HUES48 (cell line): ENCODE data around the gene NCAM1.

Experiments used
- H3K27ac ChIP-seq: one replicate; pipeline ENCODE4 v1.7.0; 2013; ENCODE audit warnings: low read depth, low read length, inconsistent platforms
- H3K27me3 ChIP-seq: 2 replicates; pipeline ENCODE4 v1.6.1; 2013; ENCODE audit warnings: mild to moderate bottlenecking, low read length; ENCODE audit not compliant: control insufficient read depth, insufficient read depth
- H3K36me3 ChIP-seq: 2 replicates; pipeline ENCODE4 v1.6.1; 2013; ENCODE audit warnings: low read length; ENCODE audit not compliant: control insufficient read depth, insufficient read depth
- H3K4me1 ChIP-seq: 2 replicates; pipeline ENCODE4 v1.6.1; 2013; ENCODE audit warnings: mild to moderate bottlenecking, low read length; ENCODE audit not compliant: control insufficient read depth, insufficient read depth
- H3K4me3 ChIP-seq: 2 replicates; pipeline ENCODE4 v1.5.1; 2013; ENCODE audit warnings: mild to moderate bottlenecking, low read depth, low read length
- H3K9ac ChIP-seq: 2 replicates; pipeline ENCODE4 v1.6.1; 2013; ENCODE audit warnings: mild to moderate bottlenecking, low read depth, low read length, moderate library complexity
- H3K9me3 ChIP-seq: 2 replicates; pipeline ENCODE4 v1.6.1; 2013; ENCODE audit warnings: low read length; ENCODE audit not compliant: control insufficient read depth, insufficient read depth

The NCAM1 gene

DNA sequence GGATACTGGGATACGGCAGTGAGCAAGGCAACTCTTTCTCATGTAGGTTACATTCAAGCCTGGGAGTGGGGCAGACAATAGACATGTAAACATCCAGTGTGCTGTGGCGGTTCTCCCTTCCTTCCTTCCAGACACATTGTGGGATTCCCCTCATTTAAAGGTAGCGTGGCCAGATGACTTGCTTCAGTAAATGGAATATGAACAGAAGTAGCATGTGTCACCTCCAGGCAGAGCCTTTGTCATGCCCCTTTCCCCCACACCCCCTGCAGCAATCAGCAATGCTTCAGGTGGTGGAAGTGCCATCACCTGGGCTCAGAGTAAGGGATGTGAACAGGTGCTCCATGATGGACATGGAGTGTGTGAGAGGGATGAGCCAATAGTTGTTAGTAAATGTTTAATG, 318.4 kb downstream of the NCAM1 start:
- no peak overlapping the region for H3K4me3 ChIP-seq

DNA sequence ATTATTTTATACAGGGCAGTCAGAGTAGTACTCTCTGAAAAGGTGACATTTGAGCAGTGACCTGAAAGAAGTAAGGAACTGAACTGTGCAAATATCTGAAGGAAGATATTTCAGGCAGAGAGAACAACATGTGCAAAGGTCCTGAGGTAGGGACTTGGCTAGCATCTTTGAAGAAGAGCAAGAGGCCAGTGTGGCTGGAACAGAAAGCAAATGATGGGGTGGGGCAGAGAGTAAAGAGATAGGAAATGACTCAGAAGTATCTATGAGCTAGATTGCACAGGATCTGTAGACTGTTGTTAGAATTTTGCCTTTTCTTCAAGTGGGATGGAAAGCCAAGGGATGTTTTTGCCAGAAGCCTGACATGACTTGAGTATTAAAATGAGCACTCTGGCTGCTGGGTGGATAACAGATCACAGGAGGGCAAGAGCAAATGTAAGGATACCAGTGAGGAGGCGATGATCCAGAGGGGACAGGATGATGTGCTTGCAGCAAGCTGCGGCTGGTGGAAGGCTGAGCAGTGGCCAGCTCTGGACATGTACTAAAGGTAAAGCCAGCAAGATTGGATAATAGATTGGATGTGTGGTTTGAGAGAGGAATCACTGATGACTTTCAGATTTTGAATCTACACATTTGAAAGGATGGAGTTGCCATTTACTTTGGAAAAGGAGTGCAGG, 320.0 kb downstream of the NCAM1 start:
- Histone ChIP-seq H3K4me1 (no peaks in the 10 kb centered on the region), H3K9me3 (no peaks in the 10 kb centered on the region), H3K4me3 (no peak overlapping the region), H3K36me3 (no peaks in the 10 kb centered on the region), H3K27me3 (no peaks in the 10 kb centered on the region), H3K27ac (no peak overlapping the region), H3K9ac (no peak overlapping the region)

More for the DNA sequence above, 318.4 kb downstream of the NCAM1 start:
- Histone ChIP-seq H3K27me3 (no peaks in the 10 kb centered on the region), H3K9me3 (no peaks in the 10 kb centered on the region), H3K9ac (no peak overlapping the region), H3K4me1 (no peaks in the 10 kb centered on the region), H3K27ac (no peak overlapping the region), H3K36me3 (no peaks in the 10 kb centered on the region)

GRCh38 chr11:113282898-113283437, 321.7 kb downstream of the NCAM1 start:
- H3K27ac ChIP-seq = no peak overlapping the region
- H3K36me3 ChIP-seq = no peaks in the 10 kb centered on the region
- no peaks in the 10 kb centered on the region for H3K9me3 ChIP-seq
- no peak overlapping the region for H3K4me3 ChIP-seq
- no peak overlapping the region for H3K9ac ChIP-seq
- no peaks in the 10 kb centered on the region for H3K27me3 ChIP-seq
- H3K4me1 ChIP-seq = no peaks in the 10 kb centered on the region

DNA sequence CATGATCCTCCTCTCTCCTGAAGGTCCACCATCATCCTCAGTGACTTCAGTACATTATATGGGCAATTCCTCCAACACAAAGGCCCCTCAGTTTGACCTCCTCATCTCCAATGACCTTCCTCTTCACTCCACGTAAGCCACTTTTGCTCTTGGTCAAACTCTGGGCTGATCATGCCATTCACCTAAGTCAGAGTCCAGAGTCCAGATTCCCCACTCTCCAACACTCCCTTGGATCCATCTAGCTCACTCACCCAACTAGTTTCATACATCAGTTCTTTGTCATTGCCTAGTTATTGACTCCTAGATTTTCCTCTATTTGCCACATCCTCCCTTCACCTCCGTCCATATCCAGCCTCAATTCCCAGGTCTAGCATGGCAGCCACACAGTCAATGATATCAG, 322.7 kb downstream of the NCAM1 start:
- H3K36me3 ChIP-seq = no peaks in the 10 kb centered on the region
- H3K27me3 ChIP-seq = no peaks in the 10 kb centered on the region
- no peaks in the 10 kb centered on the region for H3K4me1 ChIP-seq
- H3K4me3 ChIP-seq = no peak overlapping the region
- no peak overlapping the region for H3K9ac ChIP-seq
- H3K9me3 ChIP-seq = no peaks in the 10 kb centered on the region
- no peak overlapping the region for H3K27ac ChIP-seq

DNA sequence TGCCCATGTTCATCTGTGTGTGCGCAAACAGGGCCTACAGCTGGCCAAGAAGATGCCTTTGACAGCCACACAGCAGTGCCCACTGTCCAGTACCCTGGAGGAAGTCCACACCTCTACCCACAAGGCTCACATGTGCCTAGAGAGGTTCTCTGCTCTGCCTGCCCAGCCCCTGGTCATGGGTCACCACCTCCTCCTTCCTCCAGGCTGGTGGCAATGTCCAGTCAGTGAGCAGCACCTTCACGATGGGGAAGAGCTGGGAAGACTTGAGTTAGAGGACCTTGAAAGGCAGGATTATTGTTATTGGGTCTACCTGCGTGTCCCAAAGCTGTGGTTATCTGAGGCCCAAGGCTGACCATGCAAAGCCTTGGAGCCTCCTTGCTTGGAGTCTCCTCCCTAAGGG, 324.8 kb downstream of the NCAM1 start:
- Histone ChIP-seq H3K4me1 (no peaks in the 10 kb centered on the region), H3K9me3 (no peaks in the 10 kb centered on the region), H3K4me3 (no peak overlapping the region), H3K36me3 (no peaks in the 10 kb centered on the region), H3K9ac (no peak overlapping the region), H3K27ac (no peak overlapping the region), H3K27me3 (no peaks in the 10 kb centered on the region)

DNA sequence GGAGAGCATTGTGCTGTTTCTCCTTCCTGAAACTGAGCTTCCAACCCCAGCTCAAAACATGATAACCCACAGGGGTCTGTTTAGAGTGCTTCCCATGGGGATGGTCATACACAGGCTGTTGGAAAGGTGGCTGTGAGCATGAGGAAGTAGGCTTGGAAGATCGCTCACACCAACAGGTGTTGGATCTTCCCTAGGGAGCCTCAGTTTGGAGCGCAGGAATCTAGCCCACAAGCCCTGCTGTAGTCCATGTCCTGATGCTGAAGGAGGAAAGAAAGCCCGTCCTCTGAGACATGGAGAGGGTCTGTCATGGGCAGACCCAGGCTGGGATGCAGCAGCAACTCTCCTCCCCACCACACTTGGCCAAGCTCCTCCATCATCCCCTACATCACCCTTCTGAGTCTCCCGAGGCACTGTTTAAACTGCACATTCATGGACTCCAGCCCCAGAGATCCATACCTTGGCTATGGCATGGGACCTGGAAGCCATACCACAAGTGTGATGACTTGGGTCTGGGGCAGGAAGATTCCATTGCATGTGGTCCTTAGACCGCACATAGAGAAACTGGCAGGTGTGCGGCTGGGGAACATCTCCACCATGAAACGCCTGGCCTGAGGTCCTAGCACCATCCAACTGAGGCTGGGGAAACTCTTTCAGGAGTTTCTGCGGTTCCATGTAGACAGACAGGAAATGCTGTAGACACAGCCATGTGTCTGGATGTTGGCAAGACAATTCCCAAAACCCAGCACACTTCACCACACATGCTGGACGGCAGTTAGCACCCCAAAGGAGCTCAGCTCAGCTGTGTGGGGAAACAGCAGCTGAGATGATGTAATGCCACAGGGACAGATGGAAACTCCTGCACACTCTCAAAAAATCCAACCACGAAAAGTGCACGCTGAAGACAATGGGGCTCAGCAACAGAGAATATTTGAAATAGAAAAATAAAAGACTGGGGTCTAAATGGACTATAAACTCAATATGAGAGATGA, 325.6 kb downstream of the NCAM1 start:
- Histone ChIP-seq H3K4me3 (no peak overlapping the region), H3K27ac (no peak overlapping the region), H3K9ac (no peak overlapping the region)

GRCh38 chr11:113287801-113288200, 326.6 kb downstream of the NCAM1 start:
- no peak overlapping the region for H3K9ac ChIP-seq
- H3K4me1 ChIP-seq = no peaks in the 10 kb centered on the region
- H3K4me3 ChIP-seq = no peak overlapping the region
- no peaks in the 10 kb centered on the region for H3K9me3 ChIP-seq
- H3K36me3 ChIP-seq = no peaks in the 10 kb centered on the region
- H3K27ac ChIP-seq = no peak overlapping the region
- no peaks in the 10 kb centered on the region for H3K27me3 ChIP-seq

More for the DNA sequence above, 325.6 kb downstream of the NCAM1 start:
- no peaks in the 10 kb centered on the region for H3K4me1 ChIP-seq
- no peaks in the 10 kb centered on the region for H3K27me3 ChIP-seq
- H3K36me3 ChIP-seq = no peaks in the 10 kb centered on the region
- no peaks in the 10 kb centered on the region for H3K9me3 ChIP-seq

- Histone ChIP-seq H3K27ac (no peak overlapping the region), H3K9ac (no peak overlapping the region), H3K4me3 (no peak overlapping the region), H3K27me3 (no peaks in the 10 kb centered on the region), H3K4me1 (no peaks in the 10 kb centered on the region), H3K36me3 (no peaks in the 10 kb centered on the region), H3K9me3 (no peaks in the 10 kb centered on the region)
Measured at GRCh38 chr11:113288286-113288863, 327.2 kb downstream of the NCAM1 start.

DNA sequence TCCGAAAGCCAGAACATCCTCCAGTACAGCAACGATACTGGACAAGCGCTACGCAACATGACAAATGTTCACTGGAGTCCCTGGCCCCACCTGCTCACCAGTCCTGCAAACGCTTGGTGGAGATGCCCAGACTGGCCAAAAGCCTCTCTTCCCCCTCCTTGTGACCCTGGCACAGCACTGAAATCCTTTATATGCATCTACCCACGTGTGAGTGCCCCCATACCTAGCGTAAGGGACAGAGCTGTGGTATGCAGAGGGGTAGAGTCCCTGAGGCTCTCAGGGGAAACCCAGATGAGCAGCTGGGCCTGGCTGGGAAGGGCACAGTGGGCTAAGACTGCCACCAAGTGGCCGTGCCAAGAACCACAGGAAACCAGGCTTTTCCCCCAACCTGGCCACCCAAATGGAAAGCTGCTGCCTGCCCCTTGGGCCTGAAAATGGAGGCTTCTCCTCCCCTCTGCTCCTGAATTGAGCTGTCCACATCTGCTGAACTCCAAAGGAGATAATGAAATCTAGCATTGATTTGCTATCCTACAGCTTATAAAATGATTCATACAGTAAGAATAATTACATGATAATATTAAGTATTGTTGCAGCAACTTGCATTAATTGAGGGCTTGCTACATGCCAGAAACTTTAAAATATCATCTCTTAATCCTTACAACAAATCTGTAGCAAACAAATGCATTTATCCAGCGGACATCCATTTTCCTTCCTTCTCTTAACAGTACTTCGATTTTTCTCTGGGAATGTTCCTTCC, 328.4 kb downstream of the NCAM1 start:
- H3K9me3 ChIP-seq = no peaks in the 10 kb centered on the region
- H3K4me3 ChIP-seq = no peak overlapping the region
- H3K4me1 ChIP-seq = no peaks in the 10 kb centered on the region
- H3K27ac ChIP-seq = no peak overlapping the region
- no peak overlapping the region for H3K9ac ChIP-seq
- H3K36me3 ChIP-seq = no peaks in the 10 kb centered on the region
- no peaks in the 10 kb centered on the region for H3K27me3 ChIP-seq

- Histone ChIP-seq H3K4me1 (peaks cover 12% of the 10 kb centered on the region), H3K36me3 (no peaks in the 10 kb centered on the region), H3K4me3 (no peak overlapping the region), H3K27me3 (no peaks in the 10 kb centered on the region), H3K27ac (no peak overlapping the region), H3K9ac (no peak overlapping the region), H3K9me3 (no peaks in the 10 kb centered on the region)
Measured at GRCh38 chr11:113293936-113294335, 332.7 kb downstream of the NCAM1 start.
